Neuron (in vitro differentiated cells): Measurements from ENCODE around the gene PTTG1IP.

ENCODE experiments used
- H2AFZ ChIP-seq: one replicate; pipeline ENCODE4 v1.6.1; 2013; ENCODE audit warnings: low read depth, mild to moderate bottlenecking, inconsistent platforms, low read length, moderate library complexity
- H3K27me3 ChIP-seq: one replicate; pipeline ENCODE4 v1.6.1; 2013; ENCODE audit warnings: low read length; ENCODE audit not compliant: insufficient read depth
- H3K36me3 ChIP-seq: one replicate; pipeline ENCODE4 v1.6.1; 2013; ENCODE audit warnings: low read length; ENCODE audit not compliant: insufficient read depth
- H3K4me1 ChIP-seq: one replicate; pipeline ENCODE4 v1.6.1; 2013; ENCODE audit warnings: low read length; ENCODE audit not compliant: insufficient read depth
- H3K4me3 ChIP-seq: 2 replicates; pipeline ENCODE4 v1.5.1; 2013; ENCODE audit warnings: mild to moderate bottlenecking, low read length, moderate library complexity
- H3K9me3 ChIP-seq: one replicate; pipeline ENCODE4 v1.6.1; 2013; ENCODE audit warnings: low read length

Gene PTTG1IP

DNA sequence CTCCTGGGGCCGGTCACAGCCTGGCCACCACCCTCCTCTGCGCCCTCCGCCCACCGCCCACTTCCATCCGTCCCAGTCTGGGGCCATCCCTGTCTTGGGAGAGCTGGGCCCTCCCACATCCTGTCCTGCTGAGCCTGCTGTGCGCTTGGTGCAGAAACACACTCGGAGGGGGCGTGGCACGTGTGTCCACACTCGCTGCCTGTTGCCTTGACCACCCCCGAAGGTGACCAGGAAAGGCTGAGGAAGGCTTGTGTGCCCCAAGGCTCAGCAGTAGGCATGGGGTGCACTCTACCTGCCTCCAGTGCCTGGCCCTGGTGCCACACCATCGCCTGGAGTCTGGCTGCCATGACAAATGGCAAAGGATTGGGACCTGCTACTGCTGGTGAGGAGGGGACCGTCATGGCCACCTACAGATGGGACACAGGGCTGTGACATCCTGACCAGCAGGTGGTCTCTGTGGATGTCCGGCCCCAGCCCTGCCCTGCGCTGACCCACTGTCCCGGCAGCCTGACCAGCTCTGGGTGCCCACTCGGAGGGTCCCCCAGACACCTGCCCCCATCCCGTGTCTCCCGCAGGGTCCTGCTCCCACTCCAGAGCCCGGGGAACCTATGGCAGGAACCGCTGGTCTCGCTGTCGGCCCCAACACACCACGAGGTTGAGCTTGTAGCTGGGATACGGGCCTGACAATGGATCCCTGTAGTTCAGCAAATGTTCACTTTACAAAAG is 23.2 kb upstream of the PTTG1IP start:
- Histone ChIP-seq H2AFZ (no peak overlapping the region), H3K36me3 (no peaks in the 10 kb centered on the region), H3K27me3 (peaks cover 25% of the 10 kb centered on the region), H3K4me1 (no peaks in the 10 kb centered on the region), H3K9me3 (peaks cover 2% of the 10 kb centered on the region), H3K4me3 (no peak overlapping the region)

DNA sequence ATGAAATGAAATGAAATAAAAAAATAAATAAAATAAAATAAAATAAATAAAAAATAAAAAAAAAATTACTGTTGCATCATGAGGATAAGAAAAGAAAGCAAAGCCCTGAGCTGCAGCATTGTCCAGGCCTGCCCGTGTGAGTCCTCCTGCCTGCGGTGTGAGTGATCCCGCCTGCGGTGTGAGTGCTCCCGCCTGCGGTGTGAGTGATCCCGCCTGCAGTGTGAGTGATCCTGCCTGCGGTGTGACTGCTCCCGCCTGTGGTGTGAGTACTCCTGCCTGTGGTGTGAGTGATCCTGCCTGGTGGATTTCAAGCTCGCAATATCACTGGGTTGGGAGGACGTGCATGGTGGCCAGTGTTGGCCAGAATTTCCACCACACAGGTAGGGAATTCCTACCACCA is 22.4 kb upstream of the PTTG1IP start:
- Histone ChIP-seq H3K27me3 (peaks cover 29% of the 10 kb centered on the region), H3K4me1 (no peaks in the 10 kb centered on the region)

DNA sequence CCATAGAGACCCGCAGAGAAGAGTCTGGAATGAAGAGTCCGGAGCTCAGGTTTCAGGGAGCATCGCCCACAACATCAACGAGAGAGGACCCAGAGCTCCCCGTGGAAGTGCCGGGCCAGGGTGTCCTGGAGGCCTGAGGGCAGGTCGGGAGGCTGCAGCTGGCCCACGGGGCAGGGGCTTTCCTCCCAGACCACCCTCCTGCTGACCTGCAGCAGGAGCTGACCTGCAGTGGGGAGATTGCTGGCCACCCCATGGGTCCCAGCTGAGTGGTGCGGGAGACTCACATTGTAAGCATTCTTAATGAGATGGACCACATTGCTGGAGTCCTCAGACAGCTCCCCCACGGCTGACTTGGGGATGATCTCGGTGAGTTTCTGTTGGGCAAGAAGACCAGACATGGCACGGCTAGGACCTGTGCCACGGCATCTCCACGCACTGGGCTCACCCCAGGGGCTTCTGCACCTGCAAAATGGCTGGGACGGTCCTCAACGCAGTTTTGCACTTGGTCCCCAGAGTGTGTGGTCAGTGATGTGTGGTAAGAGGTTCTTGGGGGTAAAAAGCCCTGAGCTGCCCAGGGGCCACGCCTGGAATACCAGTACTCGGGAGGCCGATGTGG is 21.3 kb upstream of the PTTG1IP start:
- Histone ChIP-seq H3K27me3 (peaks cover 36% of the 10 kb centered on the region), H3K9me3 (peaks cover 2% of the 10 kb centered on the region), H3K4me1 (no peaks in the 10 kb centered on the region)

More for the DNA sequence above, 22.4 kb upstream of the PTTG1IP start:
- no peak overlapping the region for H2AFZ ChIP-seq
- no peak overlapping the region for H3K4me3 ChIP-seq
- H3K36me3 ChIP-seq, result no peaks in the 10 kb centered on the region
- H3K9me3 ChIP-seq, result peaks cover 2% of the 10 kb centered on the region

DNA sequence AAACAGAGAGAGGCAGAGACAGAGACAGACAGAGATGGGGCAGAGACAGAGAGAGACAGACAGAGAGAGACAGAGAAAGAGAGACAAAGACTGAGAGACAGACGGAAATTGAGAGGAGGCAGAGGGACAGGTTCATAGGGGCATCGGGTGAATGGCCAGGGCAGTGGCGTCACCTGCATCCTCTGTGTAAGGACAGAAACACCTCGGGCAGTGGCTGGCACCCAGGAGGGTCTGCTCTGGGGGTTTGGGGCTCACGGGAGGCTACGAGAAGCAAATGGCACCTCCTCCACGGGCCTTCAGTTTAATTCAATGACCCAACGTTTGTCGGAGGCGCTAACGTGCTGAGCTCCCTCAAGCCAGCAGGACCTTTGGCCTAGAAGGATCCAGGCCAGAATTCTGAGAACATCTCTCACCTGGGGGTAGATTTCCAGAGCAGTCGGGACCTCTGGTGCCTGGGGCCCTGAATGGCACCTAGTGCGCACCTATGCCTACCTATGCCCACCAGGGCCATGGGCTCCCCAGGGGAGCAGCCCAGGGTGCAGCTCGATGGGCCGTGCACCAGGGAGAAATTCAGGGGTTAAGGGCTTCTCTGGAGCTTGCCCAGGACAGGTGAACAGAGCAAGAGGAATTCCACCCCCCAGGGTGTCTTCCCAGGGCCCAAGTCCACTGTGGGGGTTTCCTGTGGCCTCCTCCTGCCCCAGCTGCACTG is 20.6 kb upstream of the PTTG1IP start:
- Histone ChIP-seq H3K4me3 (no peak overlapping the region), H3K27me3 (peaks cover 34% of the 10 kb centered on the region), H3K9me3 (peaks cover 2% of the 10 kb centered on the region), H2AFZ (no peak overlapping the region), H3K4me1 (no peaks in the 10 kb centered on the region), H3K36me3 (no peaks in the 10 kb centered on the region)

More for the DNA sequence above, 21.3 kb upstream of the PTTG1IP start:
- Histone ChIP-seq H3K4me3 (no peak overlapping the region), H2AFZ (no peak overlapping the region), H3K36me3 (no peaks in the 10 kb centered on the region)

DNA sequence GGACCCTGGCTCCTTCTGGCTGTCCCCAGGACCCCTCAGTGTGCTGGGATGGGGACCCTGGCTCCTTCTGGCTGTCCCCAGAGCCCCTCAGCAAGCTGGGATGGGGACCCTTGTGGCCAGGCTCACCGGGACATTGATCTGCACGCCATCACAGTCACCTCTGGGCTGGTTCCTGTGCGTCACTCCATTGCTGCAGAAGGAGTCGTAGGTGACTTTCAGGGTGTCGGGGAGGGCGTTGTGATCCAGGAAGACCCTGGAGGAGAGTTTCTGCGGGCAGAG is 19.7 kb upstream of the PTTG1IP start:
- H3K36me3 ChIP-seq, result no peaks in the 10 kb centered on the region
- peaks cover 2% of the 10 kb centered on the region for H3K9me3 ChIP-seq
- H3K4me3 ChIP-seq, result no peak overlapping the region
- no peaks in the 10 kb centered on the region for H3K4me1 ChIP-seq
- H3K27me3 ChIP-seq, result peaks cover 29% of the 10 kb centered on the region
- H2AFZ ChIP-seq, result no peak overlapping the region

GRCh38 chr21:44892536-44893277 is 19.2 kb upstream of the PTTG1IP start:
- Histone ChIP-seq H3K9me3 (peaks cover 2% of the 10 kb centered on the region), H3K27me3 (peaks cover 27% of the 10 kb centered on the region), H3K4me1 (no peaks in the 10 kb centered on the region), H3K36me3 (no peaks in the 10 kb centered on the region), H2AFZ (no peak overlapping the region), H3K4me3 (no peak overlapping the region)

DNA sequence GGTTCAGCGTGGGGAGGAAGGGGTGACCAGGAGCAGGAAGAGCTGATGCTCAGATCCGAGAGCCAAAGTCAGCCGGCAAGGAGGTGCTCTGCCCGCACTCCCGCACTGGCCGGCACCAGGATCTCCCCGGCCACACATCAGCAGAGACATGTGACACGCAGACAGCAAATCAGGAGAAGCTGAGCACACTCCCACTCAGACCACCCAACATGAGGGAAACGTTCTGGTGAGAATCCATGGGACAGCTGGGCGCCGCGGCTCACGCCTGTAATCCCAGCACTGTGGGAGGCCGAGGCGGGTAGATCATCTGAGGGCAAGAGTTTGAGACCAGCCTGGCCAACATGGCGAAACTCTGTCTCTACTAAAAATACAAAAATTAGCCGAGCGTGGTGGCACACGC is 18.6 kb upstream of the PTTG1IP start:
- H3K4me3 ChIP-seq, result no peak overlapping the region
- H3K9me3 ChIP-seq, result peaks cover 2% of the 10 kb centered on the region
- no peaks in the 10 kb centered on the region for H3K4me1 ChIP-seq
- no peak overlapping the region for H2AFZ ChIP-seq
- peaks cover 32% of the 10 kb centered on the region for H3K27me3 ChIP-seq
- H3K36me3 ChIP-seq, result no peaks in the 10 kb centered on the region

DNA sequence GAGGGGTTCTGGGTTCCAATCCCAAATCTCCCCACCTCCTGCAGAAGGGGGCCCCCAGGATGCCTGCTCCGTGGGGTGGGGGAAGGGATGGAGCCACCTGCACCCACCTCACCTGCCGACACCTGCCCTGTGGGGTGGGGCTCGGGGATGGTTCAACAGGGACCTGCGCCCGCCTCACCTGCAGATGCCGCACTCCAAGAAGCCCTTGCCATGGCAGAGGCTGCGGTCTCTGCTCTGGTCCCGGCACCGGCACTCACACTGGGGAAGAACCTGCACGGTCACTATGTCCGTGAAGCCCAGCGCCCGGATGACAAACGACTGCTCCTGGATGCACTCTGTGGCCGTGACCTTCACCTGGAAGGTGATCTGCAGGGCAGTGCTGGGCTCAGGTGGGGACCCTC is 18.1 kb upstream of the PTTG1IP start:
- peaks cover 36% of the 10 kb centered on the region for H3K27me3 ChIP-seq
- H3K9me3 ChIP-seq, result peaks cover 2% of the 10 kb centered on the region

GRCh38 chr21:44890961-44891541 is 17.6 kb upstream of the PTTG1IP start:
- peaks cover 2% of the 10 kb centered on the region for H3K9me3 ChIP-seq
- H2AFZ ChIP-seq, result no peak overlapping the region
- peaks cover 42% of the 10 kb centered on the region for H3K27me3 ChIP-seq
- H3K4me1 ChIP-seq, result no peaks in the 10 kb centered on the region
- H3K36me3 ChIP-seq, result no peaks in the 10 kb centered on the region
- H3K4me3 ChIP-seq, result no peak overlapping the region

More for the DNA sequence above, 18.1 kb upstream of the PTTG1IP start:
- no peaks in the 10 kb centered on the region for H3K4me1 ChIP-seq
- H3K36me3 ChIP-seq, result no peaks in the 10 kb centered on the region
- H2AFZ ChIP-seq, result no peak overlapping the region
- H3K4me3 ChIP-seq, result no peak overlapping the region

DNA sequence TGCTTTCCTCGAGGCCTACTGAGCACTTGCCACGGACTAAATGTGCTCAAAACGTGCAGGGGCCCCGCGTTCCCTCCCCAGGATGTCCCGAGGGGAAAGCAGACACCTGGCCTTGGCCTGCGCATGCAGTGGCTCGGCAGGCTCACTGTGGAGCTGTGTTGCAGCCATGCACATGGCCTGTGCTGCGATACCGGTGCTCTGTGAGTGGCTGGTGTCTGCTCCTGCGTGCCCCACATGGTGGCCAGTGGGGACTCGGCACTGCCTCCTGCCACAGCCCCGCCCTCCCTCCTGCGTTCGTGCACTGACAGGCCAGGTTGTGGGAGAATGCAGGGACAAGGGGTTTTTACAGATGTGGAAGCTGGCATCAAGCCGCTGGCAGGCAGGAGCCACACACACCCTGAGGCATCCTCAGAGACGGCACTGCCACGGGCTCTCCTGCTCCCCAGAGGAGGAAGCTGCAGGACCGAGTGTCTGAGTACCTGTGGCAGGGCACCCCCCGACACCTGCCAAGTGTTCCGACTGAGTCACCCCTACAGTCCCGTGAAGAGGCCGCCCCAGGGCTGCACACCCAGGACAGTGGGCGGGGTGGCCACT is 16.9 kb upstream of the PTTG1IP start:
- H3K27me3 ChIP-seq, result peaks cover 43% of the 10 kb centered on the region

GRCh38 chr21:44889625-44890337 is 16.3 kb upstream of the PTTG1IP start:
- peaks cover 43% of the 10 kb centered on the region for H3K27me3 ChIP-seq
- H3K36me3 ChIP-seq, result no peaks in the 10 kb centered on the region
- no peak overlapping the region for H3K4me3 ChIP-seq
- no peak overlapping the region for H2AFZ ChIP-seq
- no peaks in the 10 kb centered on the region for H3K9me3 ChIP-seq
- H3K4me1 ChIP-seq, result no peaks in the 10 kb centered on the region

More for the DNA sequence above, 16.9 kb upstream of the PTTG1IP start:
- Histone ChIP-seq H3K4me1 (no peaks in the 10 kb centered on the region), H3K4me3 (no peak overlapping the region), H3K9me3 (no peaks in the 10 kb centered on the region), H3K36me3 (no peaks in the 10 kb centered on the region), H2AFZ (no peak overlapping the region)
